SH-SY5Y (cell line): ENCODE measurements around the gene ZMPSTE24.

Source experiments
- GATA2 ChIP-seq: IDR thresholded peaks from 2 replicates; pipeline ENCODE4 v1.6.1; 2011; ENCODE audit warnings: mild to moderate bottlenecking, low read depth, low read length
- GATA3 ChIP-seq: IDR thresholded peaks from 2 replicates; pipeline ENCODE4 v1.6.1; 2011; ENCODE audit warnings: low read depth, mild to moderate bottlenecking, low read length, moderate library complexity

DNA sequence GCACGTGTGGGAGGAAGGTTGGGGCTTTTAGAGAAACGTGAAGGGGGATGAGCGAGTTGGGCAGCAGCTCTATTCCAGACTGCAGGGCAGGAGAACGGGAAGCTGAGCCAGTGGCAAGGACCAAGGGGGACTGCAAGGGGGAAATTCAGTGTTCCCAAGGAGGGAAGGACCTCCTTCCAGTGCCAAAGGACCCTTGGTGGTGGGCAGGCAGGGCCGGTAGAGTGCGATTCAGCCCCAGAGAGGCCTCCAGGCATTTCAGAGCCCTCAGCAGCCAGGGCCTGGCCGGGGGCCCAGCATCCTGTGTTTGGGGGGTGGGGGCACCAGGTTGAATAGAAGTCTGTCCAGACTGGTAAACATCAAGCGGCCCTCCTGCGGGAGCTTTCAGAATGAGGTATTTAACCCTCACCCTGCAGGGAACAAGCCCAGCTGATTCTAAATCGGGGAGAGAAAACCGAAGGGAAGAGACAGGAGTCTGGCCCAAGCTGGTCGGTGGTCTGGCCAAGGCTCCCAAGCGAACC, 56.7 kb downstream of the ZMPSTE24 start:
- TF ChIP-seq GATA2 (no peak), GATA3 (no peak)
